Vagina (tissue), 2 donors: ENCODE measurements around the gene ADAMTS13.

Experiments used
- POLR2A ChIP-seq, 2 donors: fragments of 450-650 bp; IDR thresholded peaks; one replicate each; pipeline ENCODE4 v1.6.1; 2017; ENCODE audit warnings: antibody characterized with exemption in 2 of 2, mild to moderate bottlenecking in 2 of 2, moderate library complexity in 2 of 2
- POLR2AphosphoS5 ChIP-seq, 2 donors: sonication (generic); formaldehyde crosslinking; IDR thresholded peaks; one replicate each; pipeline ENCODE4 v1.9.0; 2017; ENCODE audit warnings: antibody characterized with exemption in 2 of 2, mild to moderate bottlenecking in 2 of 2, low read depth in 1 of 2; ENCODE audit not compliant: insufficient read depth in 1 of 2

- TF ChIP-seq POLR2AphosphoS5 (IDR thresholded peaks at IDR 0.05; ENCODE audit: insufficient read depth in 1 of 2, low read depth in 1 of 2) (no peak), POLR2A (IDR thresholded peaks at IDR 0.05) (no peak)
Observed at GRCh38 chr9:133487331-133487725, 65.2 kb downstream of the ADAMTS13 start.
